GM23338 (cell line): ENCODE measurements around the gene LIF. TPM values are rescaled to one million over a fixed set of nuclear protein-coding genes. Genes with fewer than 3 reads are reported as not detected.

Experiments used
- ATAC-seq: fragments of 200-7000 bp; cut with Tn5 transposase; 3 replicates; pipeline ENCODE4 v1.9.1; 2020
- DNase-seq: peaks from one replicate; pipeline ENCODE4 v3.0.0-alpha.2; 2015; ENCODE audit warnings: low spot score
- H2AFZ ChIP-seq: fragments of 200-600 bp; sonication (generic); 2 replicates; pipeline ENCODE4 v1.8.0; 2016; ENCODE audit warnings: antibody characterized with exemption, mild to moderate bottlenecking, moderate library complexity
- H3F3A ChIP-seq: fragments of 200-600 bp; sonication (generic); replicated peaks from 2 replicates; pipeline ENCODE4 v1.8.0; 2017; ENCODE audit warnings: antibody characterized with exemption, mixed run types, low read depth
- H3K27ac ChIP-seq: fragments of 200-600 bp; sonication (generic); 2 replicates; pipeline ENCODE4 v1.6.1; 2016; ENCODE audit warnings: low read depth
- H3K27me3 ChIP-seq: fragments of 200-600 bp; sonication (generic); 2 replicates; pipeline ENCODE4 v1.8.0; 2016; ENCODE audit warnings: mild to moderate bottlenecking, mixed run types, moderate library complexity; ENCODE audit not compliant: insufficient read depth
- H3K36me3 ChIP-seq: fragments of 200-600 bp; sonication (generic); 2 replicates; pipeline ENCODE4 v1.8.0; 2016; ENCODE audit warnings: mild to moderate bottlenecking; ENCODE audit not compliant: insufficient read depth
- H3K4me1 ChIP-seq: fragments of 200-600 bp; sonication (generic); 2 replicates; pipeline ENCODE4 v1.8.0; 2016; ENCODE audit warnings: mild to moderate bottlenecking, moderate library complexity; ENCODE audit not compliant: insufficient read depth
- H3K4me2 ChIP-seq: fragments of 200-600 bp; sonication (generic); 2 replicates; pipeline ENCODE4 v1.7.1; 2017; ENCODE audit warnings: mixed run types
- H3K4me3 ChIP-seq: fragments of 200-600 bp; sonication (generic); 2 replicates; pipeline ENCODE4 v1.6.1; 2016; ENCODE audit warnings: mixed run types
- H3K79me2 ChIP-seq: fragments of 200-600 bp; sonication (generic); replicated peaks from 2 replicates; pipeline ENCODE4 v1.8.0; 2017; ENCODE audit warnings: mild to moderate bottlenecking; ENCODE audit not compliant: insufficient read depth
- H3K9me2 ChIP-seq: fragments of 200-600 bp; sonication (generic); 2 replicates; pipeline ENCODE4 v1.8.0; 2017; ENCODE audit not compliant: insufficient read depth
- H4K20me1 ChIP-seq: fragments of 200-600 bp; sonication (generic); replicated peaks from 2 replicates; pipeline ENCODE4 v1.8.0; 2017; ENCODE audit warnings: mild to moderate bottlenecking; ENCODE audit not compliant: insufficient read depth
- H3K27ac Mint-ChIP-seq: 2 replicates; pipeline ENCODE4 v1.8.0; 2020; ENCODE audit warnings: inconsistent platforms, mild to moderate bottlenecking, moderate library complexity, mixed read lengths
- H3K27me3 Mint-ChIP-seq: 3 replicates; pipeline ENCODE4 v1.8.0; 2022; ENCODE audit warnings: low read depth, mild to moderate bottlenecking, moderate library complexity, mixed read lengths, inconsistent platforms; ENCODE audit not compliant: insufficient read depth, poor library complexity
- H3K36me3 Mint-ChIP-seq: 3 replicates; pipeline ENCODE4 v1.8.0; 2021; ENCODE audit warnings: low read depth, mild to moderate bottlenecking, inconsistent platforms, moderate library complexity, mixed read lengths
- H3K4me1 Mint-ChIP-seq: 3 replicates; pipeline ENCODE4 v1.8.0; 2020; ENCODE audit warnings: mild to moderate bottlenecking, inconsistent platforms, mixed read lengths
- H3K4me3 Mint-ChIP-seq: 3 replicates; pipeline ENCODE4 v1.8.0; 2021; ENCODE audit warnings: moderate library complexity, mild to moderate bottlenecking, inconsistent platforms, mixed read lengths
- H3K9me3 Mint-ChIP-seq: 3 replicates; pipeline ENCODE4 v1.8.0; 2020; ENCODE audit warnings: moderate library complexity, mild to moderate bottlenecking, inconsistent platforms, mixed read lengths
- CREB1 ChIP-seq: fragments of 250-450 bp; sonication (Bioruptor Pico); IDR thresholded peaks from 2 replicates; pipeline ENCODE4 v1.5.0; 2020; ENCODE audit warnings: low read depth, mild to moderate bottlenecking, moderate library complexity
- EZH2 ChIP-seq: fragments of 200-600 bp; sonication (generic); IDR thresholded peaks from one replicate; pipeline ENCODE4 v1.8.0; 2017; ENCODE audit warnings: antibody characterized with exemption, mild to moderate bottlenecking, low read depth; ENCODE audit not compliant: unreplicated experiment
- EZH2phosphoT487 ChIP-seq: fragments of 200-600 bp; sonication (generic); IDR thresholded peaks from one replicate; pipeline ENCODE4 v1.8.1; 2018; ENCODE audit warnings: antibody characterized with exemption; ENCODE audit not compliant: unreplicated experiment
- JUNB ChIP-seq: IDR thresholded peaks from one replicate; pipeline ENCODE4 v1.6.1; 2016; ENCODE audit warnings: antibody characterized with exemption; ENCODE audit not compliant: unreplicated experiment
- NANOG ChIP-seq: IDR thresholded peaks from 2 replicates; pipeline ENCODE4 v1.6.1; 2016; ENCODE audit warnings: antibody characterized with exemption, borderline replicate concordance
- POLR2AphosphoS5 ChIP-seq: IDR thresholded peaks from 2 replicates; pipeline ENCODE4 v1.6.1; 2016; ENCODE audit warnings: antibody characterized with exemption, low read depth
- STAT1 ChIP-seq: IDR thresholded peaks from one replicate; pipeline ENCODE4 v1.6.1; 2016; ENCODE audit warnings: antibody characterized with exemption; ENCODE audit not compliant: unreplicated experiment
- ZNF114 ChIP-seq: fragments of 250-450 bp; sonication (Bioruptor Pico); IDR thresholded peaks from 2 replicates; pipeline ENCODE4 v1.5.0; 2020; ENCODE audit warnings: mild to moderate bottlenecking, moderate library complexity
- ZNF331 ChIP-seq: fragments of 250-450 bp; sonication (Bioruptor Pico); IDR thresholded peaks from 2 replicates; pipeline ENCODE4 v1.5.0; 2020; ENCODE audit warnings: low read depth, mild to moderate bottlenecking, moderate library complexity
- polyA plus RNA-seq: library from polyadenylated mRNA; unstranded; fragments of >200 nt; fragmentation: Nextera tagmentation; extraction: Ambion mirVana; gene quantifications from 2 replicates; pipeline ENCODE4 v1.2.1, GENCODE V29; 2016
- total RNA-seq: library from RNA; depleted of rRNA; stranded (reverse); fragments of >200 nt; shearing (Covaris generic); gene quantifications from 2 replicates; pipeline ENCODE4 v1.2.3, GENCODE V29; 2014
- TF ChIP-seq, protein P1 (sequence below): IDR thresholded peaks from one replicate; pipeline ENCODE4 v1.6.1; 2018; ENCODE audit warnings: antibody characterized with exemption; ENCODE audit not compliant: unreplicated experiment
- TF ChIP-seq, protein P2 (sequence below): fragments of 250-450 bp; sonication (Bioruptor Pico); IDR thresholded peaks from 2 replicates; pipeline ENCODE4 v1.5.0; 2020; ENCODE audit warnings: mild to moderate bottlenecking, moderate library complexity
- TF ChIP-seq, protein P3 (sequence below): IDR thresholded peaks from 2 replicates; pipeline ENCODE4 v1.6.1; 2016; ENCODE audit warnings: antibody characterized with exemption
- TF ChIP-seq, protein P4 (sequence below), 2 experiments: fragments of 200-600 bp in 1 of 2; sonication (generic) in 1 of 2; conservative IDR thresholded peaks; 2 replicates each; pipeline versions ENCODE4 v1.5.1 to v1.6.1; 2016 to 2017; ENCODE audit warnings: antibody characterized with exemption in 2 of 2, low read depth in 2 of 2, mild to moderate bottlenecking in 2 of 2, moderate library complexity in 1 of 2

LIF gene
- total and polyA plus RNA-seq, 2 experiments from 2014 or later: 1.8 to 3.6 TPM

DNA sequence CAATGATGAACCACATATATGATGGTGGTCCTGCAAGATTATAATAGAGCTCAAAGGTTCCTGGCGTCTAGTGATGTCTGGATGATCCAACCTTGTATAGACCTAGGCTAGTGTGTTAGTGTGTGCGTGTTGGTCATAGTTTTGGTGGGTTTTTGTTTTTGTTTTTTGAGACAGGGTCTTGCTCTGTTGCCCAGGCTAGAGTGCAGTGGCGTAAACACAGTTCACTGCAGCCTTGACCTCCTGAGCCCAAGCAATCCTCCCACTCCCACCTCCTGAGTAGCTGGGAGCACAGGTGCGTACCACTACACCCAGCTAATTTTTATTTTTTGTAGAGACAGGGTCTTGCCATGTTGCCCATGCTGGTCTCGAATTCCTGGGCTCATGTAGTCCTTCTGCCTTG, 33.4 kb upstream of the LIF start:
- H3K4me3 ChIP-seq: no peak overlapping the region
- H3K79me2 ChIP-seq: no peaks in the 10 kb centered on the region
- no peaks in the 10 kb centered on the region for H3K9me3 Mint-ChIP-seq
- H3K27ac ChIP-seq: no peak overlapping the region
- no peak overlapping the region for H3K4me2 ChIP-seq
- H3K4me1 ChIP-seq: 0 out of 2 replicates have a peak, but pooled peaks cover 4% of the 10 kb centered on the region
- no peaks in the 10 kb centered on the region for H3K27me3 ChIP-seq
- DNase-seq (no peak), ATAC-seq (no peak)
- H3K27ac Mint-ChIP-seq: no peak overlapping the region
- H3K27me3 Mint-ChIP-seq: peaks cover 17% of the 10 kb centered on the region
- H3K9me2 ChIP-seq: no peaks in the 10 kb centered on the region
- no peaks in the 10 kb centered on the region for H3K36me3 ChIP-seq
- no peak overlapping the region for H2AFZ ChIP-seq
- peaks cover 9% of the 10 kb centered on the region for H3K4me1 Mint-ChIP-seq
- no peaks in the 10 kb centered on the region for H3K36me3 Mint-ChIP-seq
- H4K20me1 ChIP-seq: no peaks in the 10 kb centered on the region
- no peaks in the 10 kb centered on the region for H3F3A ChIP-seq
- TF ChIP-seq, protein P1, sequence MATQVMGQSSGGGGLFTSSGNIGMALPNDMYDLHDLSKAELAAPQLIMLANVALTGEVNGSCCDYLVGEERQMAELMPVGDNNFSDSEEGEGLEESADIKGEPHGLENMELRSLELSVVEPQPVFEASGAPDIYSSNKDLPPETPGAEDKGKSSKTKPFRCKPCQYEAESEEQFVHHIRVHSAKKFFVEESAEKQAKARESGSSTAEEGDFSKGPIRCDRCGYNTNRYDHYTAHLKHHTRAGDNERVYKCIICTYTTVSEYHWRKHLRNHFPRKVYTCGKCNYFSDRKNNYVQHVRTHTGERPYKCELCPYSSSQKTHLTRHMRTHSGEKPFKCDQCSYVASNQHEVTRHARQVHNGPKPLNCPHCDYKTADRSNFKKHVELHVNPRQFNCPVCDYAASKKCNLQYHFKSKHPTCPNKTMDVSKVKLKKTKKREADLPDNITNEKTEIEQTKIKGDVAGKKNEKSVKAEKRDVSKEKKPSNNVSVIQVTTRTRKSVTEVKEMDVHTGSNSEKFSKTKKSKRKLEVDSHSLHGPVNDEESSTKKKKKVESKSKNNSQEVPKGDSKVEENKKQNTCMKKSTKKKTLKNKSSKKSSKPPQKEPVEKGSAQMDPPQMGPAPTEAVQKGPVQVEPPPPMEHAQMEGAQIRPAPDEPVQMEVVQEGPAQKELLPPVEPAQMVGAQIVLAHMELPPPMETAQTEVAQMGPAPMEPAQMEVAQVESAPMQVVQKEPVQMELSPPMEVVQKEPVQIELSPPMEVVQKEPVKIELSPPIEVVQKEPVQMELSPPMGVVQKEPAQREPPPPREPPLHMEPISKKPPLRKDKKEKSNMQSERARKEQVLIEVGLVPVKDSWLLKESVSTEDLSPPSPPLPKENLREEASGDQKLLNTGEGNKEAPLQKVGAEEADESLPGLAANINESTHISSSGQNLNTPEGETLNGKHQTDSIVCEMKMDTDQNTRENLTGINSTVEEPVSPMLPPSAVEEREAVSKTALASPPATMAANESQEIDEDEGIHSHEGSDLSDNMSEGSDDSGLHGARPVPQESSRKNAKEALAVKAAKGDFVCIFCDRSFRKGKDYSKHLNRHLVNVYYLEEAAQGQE: no peak
- TF ChIP-seq EZH2phosphoT487 (no peak), ZNF114 (CRISPR knock-in tag) (no peak), EZH2 (no peak), NANOG (no peak), JUNB (no peak), ZNF331 (CRISPR knock-in tag) (no peak), POLR2AphosphoS5 (no peak), CREB1 (CRISPR knock-in tag) (no peak), STAT1 (no peak)
- TF ChIP-seq, protein P2, sequence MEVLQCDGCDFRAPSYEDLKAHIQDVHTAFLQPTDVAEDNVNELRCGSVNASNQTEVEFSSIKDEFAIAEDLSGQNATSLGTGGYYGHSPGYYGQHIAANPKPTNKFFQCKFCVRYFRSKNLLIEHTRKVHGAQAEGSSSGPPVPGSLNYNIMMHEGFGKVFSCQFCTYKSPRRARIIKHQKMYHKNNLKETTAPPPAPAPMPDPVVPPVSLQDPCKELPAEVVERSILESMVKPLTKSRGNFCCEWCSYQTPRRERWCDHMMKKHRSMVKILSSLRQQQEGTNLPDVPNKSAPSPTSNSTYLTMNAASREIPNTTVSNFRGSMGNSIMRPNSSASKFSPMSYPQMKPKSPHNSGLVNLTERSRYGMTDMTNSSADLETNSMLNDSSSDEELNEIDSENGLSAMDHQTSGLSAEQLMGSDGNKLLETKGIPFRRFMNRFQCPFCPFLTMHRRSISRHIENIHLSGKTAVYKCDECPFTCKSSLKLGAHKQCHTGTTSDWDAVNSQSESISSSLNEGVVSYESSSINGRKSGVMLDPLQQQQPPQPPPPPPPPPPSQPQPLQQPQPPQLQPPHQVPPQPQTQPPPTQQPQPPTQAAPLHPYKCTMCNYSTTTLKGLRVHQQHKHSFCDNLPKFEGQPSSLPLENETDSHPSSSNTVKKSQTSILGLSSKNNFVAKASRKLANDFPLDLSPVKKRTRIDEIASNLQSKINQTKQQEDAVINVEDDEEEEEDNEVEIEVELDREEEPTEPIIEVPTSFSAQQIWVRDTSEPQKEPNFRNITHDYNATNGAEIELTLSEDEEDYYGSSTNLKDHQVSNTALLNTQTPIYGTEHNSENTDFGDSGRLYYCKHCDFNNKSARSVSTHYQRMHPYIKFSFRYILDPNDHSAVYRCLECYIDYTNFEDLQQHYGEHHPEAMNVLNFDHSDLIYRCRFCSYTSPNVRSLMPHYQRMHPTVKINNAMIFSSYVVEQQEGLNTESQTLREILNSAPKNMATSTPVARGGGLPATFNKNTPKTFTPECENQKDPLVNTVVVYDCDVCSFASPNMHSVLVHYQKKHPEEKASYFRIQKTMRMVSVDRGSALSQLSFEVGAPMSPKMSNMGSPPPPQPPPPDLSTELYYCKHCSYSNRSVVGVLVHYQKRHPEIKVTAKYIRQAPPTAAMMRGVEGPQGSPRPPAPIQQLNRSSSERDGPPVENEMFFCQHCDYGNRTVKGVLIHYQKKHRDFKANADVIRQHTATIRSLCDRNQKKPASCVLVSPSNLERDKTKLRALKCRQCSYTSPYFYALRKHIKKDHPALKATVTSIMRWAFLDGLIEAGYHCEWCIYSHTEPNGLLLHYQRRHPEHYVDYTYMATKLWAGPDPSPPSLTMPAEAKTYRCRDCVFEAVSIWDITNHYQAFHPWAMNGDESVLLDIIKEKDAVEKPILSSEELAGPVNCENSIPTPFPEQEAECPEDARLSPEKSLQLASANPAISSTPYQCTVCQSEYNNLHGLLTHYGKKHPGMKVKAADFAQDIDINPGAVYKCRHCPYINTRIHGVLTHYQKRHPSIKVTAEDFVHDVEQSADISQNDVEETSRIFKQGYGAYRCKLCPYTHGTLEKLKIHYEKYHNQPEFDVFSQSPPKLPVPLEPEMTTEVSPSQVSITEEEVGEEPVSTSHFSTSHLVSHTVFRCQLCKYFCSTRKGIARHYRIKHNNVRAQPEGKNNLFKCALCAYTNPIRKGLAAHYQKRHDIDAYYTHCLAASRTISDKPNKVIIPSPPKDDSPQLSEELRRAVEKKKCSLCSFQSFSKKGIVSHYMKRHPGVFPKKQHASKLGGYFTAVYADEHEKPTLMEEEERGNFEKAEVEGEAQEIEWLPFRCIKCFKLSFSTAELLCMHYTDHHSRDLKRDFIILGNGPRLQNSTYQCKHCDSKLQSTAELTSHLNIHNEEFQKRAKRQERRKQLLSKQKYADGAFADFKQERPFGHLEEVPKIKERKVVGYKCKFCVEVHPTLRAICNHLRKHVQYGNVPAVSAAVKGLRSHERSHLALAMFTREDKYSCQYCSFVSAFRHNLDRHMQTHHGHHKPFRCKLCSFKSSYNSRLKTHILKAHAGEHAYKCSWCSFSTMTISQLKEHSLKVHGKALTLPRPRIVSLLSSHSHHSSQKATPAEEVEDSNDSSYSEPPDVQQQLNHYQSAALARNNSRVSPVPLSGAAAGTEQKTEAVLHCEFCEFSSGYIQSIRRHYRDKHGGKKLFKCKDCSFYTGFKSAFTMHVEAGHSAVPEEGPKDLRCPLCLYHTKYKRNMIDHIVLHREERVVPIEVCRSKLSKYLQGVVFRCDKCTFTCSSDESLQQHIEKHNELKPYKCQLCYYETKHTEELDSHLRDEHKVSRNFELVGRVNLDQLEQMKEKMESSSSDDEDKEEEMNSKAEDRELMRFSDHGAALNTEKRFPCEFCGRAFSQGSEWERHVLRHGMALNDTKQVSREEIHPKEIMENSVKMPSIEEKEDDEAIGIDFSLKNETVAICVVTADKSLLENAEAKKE (CRISPR knock-in tag): no peak
- TF ChIP-seq, protein P3, sequence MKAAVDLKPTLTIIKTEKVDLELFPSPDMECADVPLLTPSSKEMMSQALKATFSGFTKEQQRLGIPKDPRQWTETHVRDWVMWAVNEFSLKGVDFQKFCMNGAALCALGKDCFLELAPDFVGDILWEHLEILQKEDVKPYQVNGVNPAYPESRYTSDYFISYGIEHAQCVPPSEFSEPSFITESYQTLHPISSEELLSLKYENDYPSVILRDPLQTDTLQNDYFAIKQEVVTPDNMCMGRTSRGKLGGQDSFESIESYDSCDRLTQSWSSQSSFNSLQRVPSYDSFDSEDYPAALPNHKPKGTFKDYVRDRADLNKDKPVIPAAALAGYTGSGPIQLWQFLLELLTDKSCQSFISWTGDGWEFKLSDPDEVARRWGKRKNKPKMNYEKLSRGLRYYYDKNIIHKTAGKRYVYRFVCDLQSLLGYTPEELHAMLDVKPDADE: no peak
- TF ChIP-seq, protein P4, sequence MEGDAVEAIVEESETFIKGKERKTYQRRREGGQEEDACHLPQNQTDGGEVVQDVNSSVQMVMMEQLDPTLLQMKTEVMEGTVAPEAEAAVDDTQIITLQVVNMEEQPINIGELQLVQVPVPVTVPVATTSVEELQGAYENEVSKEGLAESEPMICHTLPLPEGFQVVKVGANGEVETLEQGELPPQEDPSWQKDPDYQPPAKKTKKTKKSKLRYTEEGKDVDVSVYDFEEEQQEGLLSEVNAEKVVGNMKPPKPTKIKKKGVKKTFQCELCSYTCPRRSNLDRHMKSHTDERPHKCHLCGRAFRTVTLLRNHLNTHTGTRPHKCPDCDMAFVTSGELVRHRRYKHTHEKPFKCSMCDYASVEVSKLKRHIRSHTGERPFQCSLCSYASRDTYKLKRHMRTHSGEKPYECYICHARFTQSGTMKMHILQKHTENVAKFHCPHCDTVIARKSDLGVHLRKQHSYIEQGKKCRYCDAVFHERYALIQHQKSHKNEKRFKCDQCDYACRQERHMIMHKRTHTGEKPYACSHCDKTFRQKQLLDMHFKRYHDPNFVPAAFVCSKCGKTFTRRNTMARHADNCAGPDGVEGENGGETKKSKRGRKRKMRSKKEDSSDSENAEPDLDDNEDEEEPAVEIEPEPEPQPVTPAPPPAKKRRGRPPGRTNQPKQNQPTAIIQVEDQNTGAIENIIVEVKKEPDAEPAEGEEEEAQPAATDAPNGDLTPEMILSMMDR (conservative IDR thresholded peaks at IDR 0.05; ENCODE audit: low read depth in 2 of 2): no peak
- H3K4me3 Mint-ChIP-seq: no peak overlapping the region
